Measurements from ENCODE around the gene RTL5. TPM values are rescaled to one million over a fixed set of nuclear protein-coding genes. Genes with fewer than 3 reads are reported as not detected.

The RTL5 gene
- total RNA-seq, 1 donor from 2014 or later, result 5.1 TPM

- DNase-seq (ENCODE audit: low spot score), result no peak
Measured at GRCh38 chrX:72130156-72130761, 1.5 kb downstream of the RTL5 start.

- DNase-seq (ENCODE audit: low spot score), result no peak
Measured at GRCh38 chrX:72129661-72130060, 2.1 kb downstream of the RTL5 start.

DNA sequence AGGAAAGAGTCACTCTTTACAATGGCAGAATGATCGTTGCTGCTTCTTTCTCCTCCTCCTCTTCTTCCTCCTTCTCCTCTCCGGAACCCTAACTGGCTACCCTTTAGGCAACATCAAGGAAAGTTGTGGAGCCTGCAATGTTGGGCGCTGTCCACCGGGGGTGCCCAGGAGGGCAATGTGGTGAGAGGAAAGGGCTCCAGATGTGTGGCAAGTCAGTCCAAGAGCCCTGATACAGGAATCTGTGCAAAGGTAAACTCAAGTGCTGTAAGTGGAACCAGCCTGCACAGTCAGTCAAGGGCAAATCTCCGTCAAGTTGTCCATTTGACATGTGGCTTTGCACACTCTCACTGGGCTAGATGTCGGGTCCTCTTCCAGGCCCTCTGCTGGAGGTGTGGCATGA, 2.8 kb downstream of the RTL5 start:
- no peak for DNase-seq (ENCODE audit: low spot score)

GRCh38 chrX:72128183-72128834, 3.4 kb downstream of the RTL5 start:
- DNase-seq (ENCODE audit: low spot score), result no peak

DNA sequence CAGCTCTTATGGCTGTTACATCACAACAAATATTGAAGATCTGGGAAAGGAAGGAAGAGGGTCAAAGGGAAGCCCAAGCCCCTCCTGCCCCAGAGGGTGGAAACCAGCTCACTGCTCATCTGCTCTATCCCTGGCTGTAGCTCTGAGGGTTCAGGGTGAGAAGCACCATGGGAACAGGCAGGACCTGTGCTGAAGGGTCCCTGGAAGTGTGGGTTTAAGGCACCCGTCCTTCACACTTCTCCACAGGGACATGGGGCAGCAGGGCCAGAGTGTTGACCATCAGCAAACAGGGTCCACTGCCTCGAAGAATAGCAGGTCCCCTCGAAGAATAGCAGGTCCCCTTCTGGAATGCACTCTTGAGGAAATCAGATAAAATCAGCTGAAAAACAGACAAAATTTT, 4.4 kb downstream of the RTL5 start:
- no peak for DNase-seq (ENCODE audit: low spot score)

DNA sequence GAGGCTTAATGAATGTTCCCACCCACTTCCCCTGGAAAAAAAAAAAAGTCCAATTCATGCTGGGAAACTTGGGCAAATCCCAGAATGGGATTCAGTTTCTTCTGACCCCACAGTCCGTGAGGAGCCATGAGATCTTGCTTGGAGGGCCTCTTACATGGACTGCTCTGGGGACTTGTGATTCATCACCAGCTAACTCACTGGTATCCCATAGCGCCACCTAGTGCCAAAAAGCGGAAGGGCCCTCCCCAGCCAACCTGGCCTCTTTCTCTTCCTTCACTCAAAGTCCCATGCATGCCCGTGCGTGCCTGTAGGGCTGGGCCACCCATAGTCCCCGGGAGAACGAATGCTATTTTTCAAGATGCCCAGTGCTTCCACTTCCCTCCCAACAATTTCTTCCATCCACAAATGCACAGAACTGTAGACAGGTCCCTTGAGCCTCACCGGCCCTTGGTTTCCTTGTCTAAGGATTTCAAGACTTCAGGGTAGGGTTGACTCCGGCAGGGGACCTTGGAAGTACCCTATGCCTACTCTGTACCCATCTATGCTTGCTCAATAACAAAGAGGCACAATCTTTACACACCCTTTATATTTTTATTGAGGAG, 5.1 kb downstream of the RTL5 start:
- DNase-seq (ENCODE audit: low spot score), result peak; percentile 92

- DNase-seq (ENCODE audit: low spot score), result peak; percentile 16
Measured at GRCh38 chrX:72126048-72126415, 5.7 kb downstream of the RTL5 start.

DNA sequence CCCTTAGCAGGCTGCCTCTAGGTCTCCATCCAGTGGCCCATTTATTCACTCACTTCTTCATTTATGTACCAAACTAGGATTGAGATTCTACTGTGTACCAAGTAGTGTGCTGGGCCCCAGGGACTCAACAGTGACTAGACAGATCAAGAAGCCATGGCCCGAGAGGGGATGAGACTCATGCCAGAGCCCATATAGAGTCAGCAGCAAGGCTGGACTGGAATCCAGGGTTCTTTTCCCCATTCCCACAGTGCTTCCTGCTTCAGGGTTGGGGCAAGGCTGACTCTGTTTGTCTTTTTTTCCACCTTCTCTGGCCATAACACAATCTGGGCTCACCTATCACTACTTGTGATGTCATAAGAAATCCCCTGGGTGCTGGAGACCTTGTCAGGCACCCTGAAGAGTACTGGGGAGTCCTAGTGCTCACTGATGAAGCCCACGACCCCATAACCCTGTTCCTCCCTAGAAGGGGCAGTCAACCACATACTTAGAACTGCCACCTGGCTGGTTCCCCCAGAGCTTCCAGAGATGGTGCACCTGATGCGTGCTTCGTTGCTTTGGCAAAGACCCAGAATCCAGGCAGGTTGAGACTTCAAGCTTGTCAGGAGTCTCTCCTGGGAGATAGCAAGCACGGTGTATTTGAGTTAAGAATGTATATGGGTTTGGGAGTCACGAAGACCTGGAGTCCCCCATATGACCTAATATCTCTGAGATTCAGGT, 6.2 kb downstream of the RTL5 start:
- DNase-seq (ENCODE audit: low spot score), result no peak

GRCh38 chrX:72124540-72125201, 7.0 kb downstream of the RTL5 start:
- no peak for DNase-seq (ENCODE audit: low spot score)

DNA sequence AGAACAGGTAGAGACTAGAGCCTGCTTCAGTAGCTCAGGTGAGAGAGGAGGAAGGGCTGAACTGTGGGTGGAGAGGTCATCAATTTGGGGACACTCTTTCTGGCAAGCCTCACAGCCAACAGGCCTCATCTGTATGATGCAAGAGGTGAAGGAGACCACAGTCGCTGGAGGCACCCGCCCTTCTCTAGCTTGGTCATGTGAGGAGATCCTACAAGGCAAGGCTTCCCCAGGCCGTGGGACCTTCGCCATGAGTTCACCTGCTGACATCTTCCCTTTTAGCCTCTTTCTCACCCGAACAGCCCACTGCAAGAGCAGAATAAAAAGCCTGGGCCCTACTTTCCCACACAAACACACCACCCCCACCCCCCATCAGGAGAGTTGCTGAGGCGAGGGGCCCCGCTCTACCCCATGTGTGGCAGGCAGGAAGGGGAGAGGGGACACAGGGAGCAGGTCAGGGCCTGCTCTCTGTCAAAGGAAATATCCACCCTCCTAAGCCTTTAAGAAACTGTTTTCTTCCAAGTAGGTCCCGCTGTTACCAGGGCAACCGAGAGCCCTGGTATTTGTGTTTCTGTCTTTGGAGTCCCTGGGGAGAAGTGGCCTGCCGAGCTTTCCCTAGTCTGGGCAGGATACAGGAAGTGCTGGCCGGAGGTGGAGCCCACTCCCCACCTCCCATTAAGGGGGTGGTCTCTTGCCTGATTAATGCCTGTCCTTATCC, 8.1 kb downstream of the RTL5 start:
- peak; percentile 92 for DNase-seq (ENCODE audit: low spot score)

DNA sequence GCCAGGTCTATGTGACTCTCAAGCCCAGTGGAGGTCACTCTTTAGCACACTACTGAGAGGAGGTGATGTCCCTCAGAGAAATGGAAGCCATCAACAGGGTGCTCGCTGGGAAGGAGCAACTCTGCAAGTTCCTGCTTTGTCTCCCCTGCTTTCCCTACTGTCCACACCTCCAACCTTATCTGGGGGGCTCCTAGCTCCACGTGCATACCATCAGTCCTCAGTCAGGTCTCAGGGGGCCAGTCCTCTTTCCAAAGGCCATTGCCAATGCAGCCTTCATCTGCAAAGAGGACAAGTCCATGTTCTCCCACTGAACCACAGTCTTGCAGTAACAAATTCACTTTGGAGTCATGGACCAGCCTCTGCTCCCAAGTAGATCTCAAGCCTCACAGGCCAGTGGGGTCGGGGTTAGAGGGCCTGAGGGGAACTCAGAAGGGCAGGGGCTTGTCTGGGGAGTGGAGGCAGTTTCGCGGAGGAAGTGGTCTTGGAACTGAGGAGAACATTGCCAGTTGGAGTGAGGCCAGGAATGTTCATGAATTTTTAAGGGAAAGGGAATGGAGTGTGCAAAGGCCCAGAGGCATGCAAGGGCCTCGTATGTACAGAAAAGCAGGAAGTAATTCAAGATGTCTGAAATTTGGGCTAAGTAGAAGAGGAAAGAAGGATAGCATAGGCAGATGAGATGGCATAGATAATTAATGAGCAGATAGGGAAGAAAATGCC, 8.9 kb downstream of the RTL5 start:
- DNase-seq (ENCODE audit: low spot score), result no peak

DNA sequence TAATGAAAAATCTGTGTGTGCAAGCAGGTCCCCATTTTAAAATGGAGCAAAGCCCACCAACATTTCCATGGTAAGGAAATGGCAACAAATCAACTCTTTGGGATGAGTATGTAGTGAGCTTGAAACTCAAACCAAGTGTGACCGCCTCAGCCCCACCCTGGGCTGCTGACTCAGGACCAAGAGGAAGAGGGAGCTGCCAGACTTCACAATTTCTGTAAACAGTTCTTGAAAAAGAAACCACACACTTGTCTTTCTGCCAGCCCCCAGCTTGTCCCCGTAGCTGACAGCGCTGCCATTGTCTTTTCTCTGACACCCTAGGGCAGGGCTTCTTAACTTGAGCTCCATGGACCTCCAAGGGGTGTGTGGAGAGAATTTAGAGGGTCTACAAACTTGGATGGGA, 10.3 kb downstream of the RTL5 start:
- peak; percentile 43 for DNase-seq (ENCODE audit: low spot score)

DNA sequence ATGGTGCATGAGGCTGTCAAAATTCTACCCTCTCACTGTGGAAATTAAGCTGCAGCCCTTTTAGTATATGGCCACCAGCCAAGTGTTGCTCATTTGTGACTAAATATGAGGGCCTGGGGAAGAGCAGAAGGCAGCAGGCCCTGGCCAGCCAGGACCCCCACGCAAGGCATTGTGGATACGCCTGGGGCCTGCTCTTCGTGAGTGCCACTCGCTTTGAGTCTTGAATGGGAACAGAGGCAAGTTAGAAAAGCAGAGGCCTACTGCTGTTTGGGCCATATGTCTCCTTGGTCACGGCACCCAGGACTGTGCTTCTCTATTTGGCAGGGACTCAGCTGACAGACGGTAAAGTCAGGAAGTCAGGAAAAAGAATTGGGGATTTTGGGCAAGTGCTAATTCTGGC, 10.9 kb downstream of the RTL5 start:
- no peak for DNase-seq (ENCODE audit: low spot score)

- DNase-seq (ENCODE audit: low spot score), result no peak
Measured at GRCh38 chrX:72117636-72118210, 14.0 kb downstream of the RTL5 start.

- DNase-seq (ENCODE audit: low spot score), result no peak
Measured at GRCh38 chrX:72115380-72115779, 16.3 kb downstream of the RTL5 start.

GRCh38 chrX:72114807-72115206, 16.9 kb downstream of the RTL5 start:
- no peak for DNase-seq (ENCODE audit: low spot score)

DNA sequence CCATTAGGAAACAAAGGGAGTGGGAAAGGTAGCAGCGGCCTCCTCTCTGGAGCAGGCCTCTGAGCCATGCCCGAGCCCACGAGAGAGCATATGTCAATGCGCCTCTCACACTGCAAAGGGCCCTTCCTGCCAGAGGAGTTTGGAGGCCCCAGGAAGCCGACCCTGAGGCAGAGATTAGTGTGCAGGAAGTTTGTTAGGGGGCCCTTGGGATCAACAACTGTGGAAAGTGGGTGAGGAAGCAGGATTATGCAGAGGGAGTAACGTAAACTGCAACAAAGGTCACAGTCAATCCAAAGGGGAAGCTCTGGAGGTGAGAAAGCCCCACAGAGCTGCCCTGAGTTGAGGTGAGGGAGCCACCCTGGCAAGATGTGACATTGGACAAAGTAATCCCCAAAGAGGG, 17.4 kb downstream of the RTL5 start:
- DNase-seq (ENCODE audit: low spot score), result no peak

DNA sequence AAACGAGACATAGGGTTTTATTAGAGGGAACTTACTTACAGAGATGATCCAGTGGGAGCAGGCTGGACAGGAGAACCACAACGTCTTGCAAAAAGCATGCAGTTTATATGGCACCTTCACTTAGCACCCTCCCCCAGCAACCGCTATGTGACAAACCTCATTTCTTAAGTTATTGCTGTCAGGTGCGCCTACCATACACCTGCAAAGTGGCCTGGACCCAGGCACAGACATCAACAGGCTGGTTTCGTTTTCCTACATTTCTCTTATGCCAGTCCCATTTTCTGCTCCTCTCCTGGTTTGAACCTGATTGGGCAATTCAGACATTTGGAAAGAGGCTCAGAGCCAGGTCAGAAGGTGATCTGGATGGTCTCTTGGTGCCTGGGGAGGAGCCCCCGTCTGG, 18.3 kb downstream of the RTL5 start:
- DNase-seq (ENCODE audit: low spot score), result no peak

DNA sequence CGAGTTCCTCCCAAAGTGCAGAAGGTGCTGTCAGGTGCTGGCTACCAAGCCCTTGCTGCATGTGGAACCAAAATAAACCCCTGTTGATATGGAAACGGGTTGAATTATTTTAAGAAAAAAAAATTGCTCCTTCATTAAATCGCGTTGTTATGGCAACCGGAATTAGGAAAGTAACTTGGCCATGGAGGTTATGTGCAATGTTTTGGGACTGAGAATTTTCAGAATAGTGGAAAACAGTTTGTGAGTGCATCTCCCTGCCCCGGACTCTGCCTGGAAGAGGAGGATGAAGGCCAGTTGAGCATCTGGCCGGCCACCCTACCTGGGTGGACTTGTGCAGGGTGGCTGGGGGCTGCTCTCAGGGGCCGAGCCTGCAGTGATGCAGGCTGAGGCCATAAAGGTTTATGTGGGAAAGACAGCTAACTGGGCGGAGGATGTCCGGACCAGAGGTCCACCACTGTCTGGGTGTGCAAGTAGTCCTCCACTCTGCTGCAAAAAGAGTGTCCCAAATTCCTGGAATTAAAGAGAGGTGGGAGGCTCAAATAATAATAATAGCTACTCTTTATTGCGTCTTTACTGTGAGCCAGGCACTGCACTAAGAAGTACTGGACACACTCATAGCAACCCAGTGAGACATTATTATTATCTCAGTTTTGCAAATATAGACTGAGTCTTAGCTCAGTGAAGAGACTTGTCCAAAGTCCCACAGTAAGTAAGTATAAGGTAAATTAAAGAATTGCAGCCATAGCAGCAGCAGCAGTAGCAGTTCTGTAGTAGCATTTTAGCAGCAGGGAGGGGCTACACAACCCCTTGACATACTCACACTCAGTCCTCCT, 20.6 kb downstream of the RTL5 start:
- DNase-seq (ENCODE audit: low spot score), result no peak
